ENCODE data around the gene PLPP3. TPM values are rescaled to one million over a fixed set of nuclear protein-coding genes. Genes with fewer than 3 reads are reported as not detected.

Gene PLPP3
- total RNA-seq, 1 experiment from 2014 or later = 26.5 TPM

GRCh38 chr1:56535362-56535761 lies 44.0 kb downstream of the PLPP3 start:
- no peak for DNase-seq (ENCODE audit: low read depth, low spot score)
- in situ Hi-C loops (cut with HindIII; ENCODE audit: low pct_unique_long_range_greater_than_20kb, low sequenced_read_pairs) = no loop called here

DNA sequence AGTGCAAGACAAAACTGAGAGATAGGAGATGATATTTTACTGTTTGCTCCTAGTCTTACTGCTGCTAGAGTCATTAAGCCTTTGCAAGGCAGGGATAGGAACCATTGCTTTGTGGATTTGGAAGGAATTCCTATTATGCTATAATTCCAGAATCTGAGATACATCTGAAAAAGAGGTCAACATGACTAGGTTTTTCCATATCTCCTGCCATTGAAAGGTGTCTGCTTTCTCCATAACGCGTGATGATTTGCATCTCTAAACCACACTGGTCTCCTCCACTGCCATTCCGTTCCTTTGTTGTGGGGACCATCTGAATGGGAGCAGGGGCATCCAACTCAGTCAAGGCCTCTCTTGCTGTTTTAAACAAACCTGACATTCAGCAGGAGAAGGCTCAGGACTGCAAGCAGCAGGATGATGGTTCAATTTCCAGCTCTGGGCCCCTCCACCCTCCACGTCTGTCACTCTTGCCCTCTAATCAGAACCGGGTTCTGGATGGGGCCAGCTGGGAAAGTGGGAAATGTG lies 45.2 kb downstream of the PLPP3 start:
- in situ Hi-C loops (cut with HindIII; ENCODE audit: low pct_unique_long_range_greater_than_20kb, low sequenced_read_pairs) = no loop called here
- DNase-seq (ENCODE audit: low read depth, low spot score) = no peak

- in situ Hi-C loops (cut with HindIII; ENCODE audit: low pct_unique_long_range_greater_than_20kb, low sequenced_read_pairs) = no loop called here
Measured at GRCh38 chr1:56533621-56534020, 45.7 kb downstream of the PLPP3 start.

GRCh38 chr1:56533197-56533596 lies 46.2 kb downstream of the PLPP3 start:
- DNase-seq (ENCODE audit: low read depth, low spot score) = no peak
- in situ Hi-C loops (cut with HindIII; ENCODE audit: low pct_unique_long_range_greater_than_20kb, low sequenced_read_pairs) = no loop called here

More at GRCh38 chr1:56533621-56534020, 45.7 kb downstream of the PLPP3 start:
- no peak for DNase-seq (ENCODE audit: low read depth, low spot score)

DNA sequence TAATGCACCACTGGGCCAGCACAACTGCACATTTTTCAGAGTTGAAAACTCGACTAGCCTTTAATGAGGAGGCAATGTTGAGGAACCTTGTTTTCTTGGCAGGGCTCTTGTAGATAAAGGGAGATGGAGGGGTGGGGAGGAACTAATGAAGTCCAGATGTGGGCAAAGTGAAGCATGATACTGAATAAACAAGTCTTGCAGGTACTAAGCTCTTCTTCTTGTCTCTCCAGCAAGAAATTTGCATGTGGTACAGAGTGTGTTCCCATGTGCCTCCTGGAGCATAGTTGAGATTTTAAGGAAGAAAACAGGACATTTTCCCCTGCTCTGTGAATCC lies 47.0 kb downstream of the PLPP3 start:
- in situ Hi-C loops (cut with HindIII; ENCODE audit: low pct_unique_long_range_greater_than_20kb, low sequenced_read_pairs) = no loop called here
- no peak for DNase-seq (ENCODE audit: low read depth, low spot score)

DNA sequence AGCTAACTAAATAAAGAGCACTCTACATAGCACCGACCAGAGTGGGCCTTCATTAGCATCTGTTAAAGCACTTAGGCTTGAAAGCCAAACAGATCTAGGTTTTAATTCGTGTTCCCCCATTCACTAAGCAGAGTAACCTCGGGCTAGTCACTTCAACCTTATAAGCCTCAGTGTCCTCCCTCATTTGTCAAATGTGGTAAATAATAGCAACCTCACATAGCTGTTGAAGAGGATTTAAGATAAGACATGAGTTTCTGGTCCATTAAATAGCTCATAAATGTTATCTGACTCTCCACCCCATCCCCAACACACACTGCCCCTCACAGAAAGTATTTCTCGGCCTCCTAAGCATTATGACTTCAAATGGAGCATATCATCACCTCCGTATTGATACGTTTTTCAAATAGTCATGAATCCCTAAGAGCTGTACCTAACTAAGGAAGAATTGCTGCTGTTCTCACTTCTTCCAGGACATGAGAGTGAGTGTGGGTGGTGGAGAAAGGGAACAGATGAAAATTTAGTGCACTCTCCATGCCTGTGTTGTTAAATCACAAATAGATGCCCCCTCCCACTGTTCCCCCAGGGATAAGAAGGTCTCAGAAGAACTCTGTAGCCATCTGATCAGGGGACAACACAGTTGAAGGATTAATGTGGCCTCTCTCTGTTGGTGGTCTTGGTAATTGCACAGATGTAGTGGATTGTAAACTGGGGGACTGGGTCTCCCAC lies 47.6 kb downstream of the PLPP3 start:
- DNase-seq (ENCODE audit: low read depth, low spot score) = no peak
- in situ Hi-C loops (cut with HindIII; ENCODE audit: low pct_unique_long_range_greater_than_20kb, low sequenced_read_pairs) = no loop called here

DNA sequence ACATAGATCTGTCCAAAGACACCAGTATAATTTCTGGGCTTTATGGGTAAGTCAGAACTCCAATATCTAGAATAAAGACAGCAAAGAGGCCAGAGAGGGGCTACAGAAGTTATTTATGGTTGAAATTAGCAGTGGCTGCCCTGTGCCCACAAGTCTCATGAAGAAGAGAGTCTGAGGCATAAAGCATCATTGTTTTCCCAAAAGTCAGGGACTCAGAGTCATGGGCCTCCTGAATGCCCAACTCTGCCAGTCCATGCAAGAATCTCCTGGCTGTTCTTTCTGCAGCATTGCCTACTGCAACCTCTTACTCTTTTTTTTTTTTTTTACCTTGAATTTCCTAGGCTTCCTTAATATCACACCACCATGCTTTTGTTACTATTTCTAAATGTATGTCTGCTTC lies 49.6 kb downstream of the PLPP3 start:
- in situ Hi-C loops (cut with HindIII; ENCODE audit: low pct_unique_long_range_greater_than_20kb, low sequenced_read_pairs) = no loop called here
- peak; percentile 73 for DNase-seq (ENCODE audit: low read depth, low spot score)

DNA sequence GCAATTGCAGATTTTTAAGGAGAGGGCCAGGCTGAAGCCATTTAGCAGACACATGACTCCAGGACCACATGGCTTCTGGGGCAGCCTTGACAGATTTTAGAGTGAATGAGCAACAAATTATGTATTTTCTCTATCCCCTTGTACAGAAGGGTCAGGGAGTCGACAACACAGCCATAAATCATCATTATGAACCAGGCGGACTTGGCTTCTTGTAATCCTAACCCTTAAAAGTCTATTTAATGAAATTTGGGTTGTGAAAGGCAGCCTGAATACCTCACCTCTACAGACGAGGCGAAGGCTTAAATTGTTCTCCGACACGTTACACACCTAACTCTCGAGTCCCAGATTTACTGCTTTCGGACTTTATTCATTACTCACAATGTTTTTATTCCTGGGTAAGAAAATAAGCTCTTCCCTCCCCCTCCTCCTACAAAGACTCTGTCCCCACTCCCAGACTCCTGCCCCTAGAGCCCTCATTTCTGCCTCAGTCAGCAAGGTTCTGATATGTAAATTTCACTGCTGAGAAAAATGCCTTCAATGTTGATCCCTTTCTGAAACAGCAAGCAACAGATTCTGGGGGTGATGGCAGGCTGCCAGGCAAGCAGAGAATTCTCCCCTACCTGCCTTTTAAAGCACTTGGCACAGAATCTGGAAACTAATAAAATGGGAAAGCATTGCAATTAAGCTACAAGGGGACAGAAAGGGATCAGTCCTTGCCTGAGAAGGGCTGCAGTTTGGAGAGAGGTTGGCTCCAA lies 51.6 kb downstream of the PLPP3 start:
- in situ Hi-C loops (cut with HindIII; ENCODE audit: low pct_unique_long_range_greater_than_20kb, low sequenced_read_pairs) = no loop called here
- DNase-seq (ENCODE audit: low read depth, low spot score) = no peak

- DNase-seq (ENCODE audit: low read depth, low spot score) = no peak
- in situ Hi-C loops (cut with HindIII; ENCODE audit: low pct_unique_long_range_greater_than_20kb, low sequenced_read_pairs) = no loop called here
Measured at GRCh38 chr1:56526571-56527174, 52.7 kb downstream of the PLPP3 start.

- in situ Hi-C loops (cut with HindIII; ENCODE audit: low pct_unique_long_range_greater_than_20kb, low sequenced_read_pairs) = no loop called here
- peak; percentile 86 for DNase-seq (ENCODE audit: low read depth, low spot score)
Measured at GRCh38 chr1:56525489-56526041, 53.8 kb downstream of the PLPP3 start.

DNA sequence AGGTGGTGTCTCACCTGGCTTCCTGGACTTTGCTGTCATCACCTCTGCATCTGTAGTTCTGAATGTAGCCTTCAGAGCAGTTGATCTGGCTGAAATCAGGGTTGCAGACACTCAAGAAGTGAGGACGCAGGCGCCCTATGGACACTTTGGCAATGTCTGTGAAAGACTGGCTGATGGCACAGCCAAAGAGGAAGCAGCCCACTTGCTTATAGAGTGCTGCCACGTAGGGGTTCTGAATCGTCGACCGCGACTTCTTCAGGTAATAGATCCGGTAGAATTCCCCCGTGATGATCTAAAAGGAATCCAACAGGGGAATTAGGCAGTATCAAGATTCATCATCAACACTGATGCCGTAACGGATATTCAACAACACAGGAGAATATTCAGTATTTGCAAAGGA lies 55.1 kb downstream of the PLPP3 start:
- DNase-seq (ENCODE audit: low read depth, low spot score) = no peak
- in situ Hi-C loops (cut with HindIII; ENCODE audit: low pct_unique_long_range_greater_than_20kb, low sequenced_read_pairs) = no loop called here

- DNase-seq (ENCODE audit: low read depth, low spot score) = no peak
- in situ Hi-C loops (cut with HindIII; ENCODE audit: low pct_unique_long_range_greater_than_20kb, low sequenced_read_pairs) = no loop called here
Measured at GRCh38 chr1:56522680-56523079, 56.7 kb downstream of the PLPP3 start.

DNA sequence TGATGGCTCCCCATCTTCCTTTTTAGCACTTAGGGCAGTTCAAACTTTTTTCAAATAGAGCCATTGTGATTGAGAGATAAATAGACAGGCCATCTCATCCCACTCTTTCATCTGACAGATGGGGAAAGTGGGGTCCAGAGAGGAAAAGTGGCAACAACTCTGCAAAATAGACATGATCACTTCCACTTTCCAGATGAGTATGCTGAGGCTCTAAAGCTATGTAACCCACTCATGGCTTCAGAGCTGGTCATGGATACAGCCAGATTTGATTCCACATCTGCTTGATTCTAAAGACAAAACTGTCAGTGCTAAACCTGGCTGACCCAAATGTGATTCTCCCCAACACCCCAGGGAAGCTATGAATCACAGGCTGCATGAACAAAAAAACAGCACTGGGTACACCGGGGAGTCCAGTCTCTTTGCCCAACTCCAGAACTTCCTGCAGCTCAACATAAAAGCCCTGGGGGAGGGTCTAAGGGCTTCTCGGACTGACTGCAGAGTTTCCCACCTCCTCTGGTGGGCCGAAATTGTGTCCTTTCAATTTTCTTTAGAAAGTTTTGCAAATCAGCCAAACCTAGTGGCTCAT lies 59.3 kb downstream of the PLPP3 start:
- in situ Hi-C loops (cut with HindIII; ENCODE audit: low pct_unique_long_range_greater_than_20kb, low sequenced_read_pairs) = no loop called here
- no peak for DNase-seq (ENCODE audit: low read depth, low spot score)

DNA sequence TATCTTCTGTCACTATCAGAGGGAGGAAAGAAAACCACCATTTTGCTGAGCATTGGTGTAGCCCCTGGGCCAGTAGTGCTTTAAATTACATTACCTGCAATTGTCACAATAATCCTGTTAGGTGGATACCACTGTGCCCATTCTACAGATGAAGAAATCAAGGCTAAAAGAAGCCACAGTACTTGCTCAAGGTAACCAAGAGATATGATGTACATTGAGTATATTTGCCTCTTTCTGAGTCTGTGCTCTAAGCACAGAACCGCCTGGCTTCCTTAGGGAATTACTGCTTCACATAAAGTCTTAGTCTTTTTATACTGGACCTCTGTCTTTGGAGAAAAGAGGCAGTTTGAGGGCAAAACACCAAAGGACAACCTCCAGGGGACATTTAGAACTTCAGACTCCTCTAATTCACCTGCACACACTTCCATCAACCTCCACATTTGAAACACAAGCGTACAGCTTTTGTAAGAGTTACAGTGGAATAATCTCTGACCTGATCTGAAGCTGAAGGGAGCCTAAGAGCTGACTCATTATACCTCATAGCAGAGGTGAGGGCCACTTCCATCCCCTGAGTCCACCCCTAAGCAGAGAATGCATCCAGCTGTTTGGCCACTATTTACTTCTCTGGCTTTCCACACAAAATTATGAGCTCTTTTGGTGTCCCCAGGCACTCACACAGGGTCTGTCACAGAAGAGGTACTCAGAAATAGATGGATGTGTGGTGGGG lies 61.8 kb downstream of the PLPP3 start:
- no peak for DNase-seq (ENCODE audit: low read depth, low spot score)
- in situ Hi-C loops (cut with HindIII; ENCODE audit: low pct_unique_long_range_greater_than_20kb, low sequenced_read_pairs) = no loop called here

DNA sequence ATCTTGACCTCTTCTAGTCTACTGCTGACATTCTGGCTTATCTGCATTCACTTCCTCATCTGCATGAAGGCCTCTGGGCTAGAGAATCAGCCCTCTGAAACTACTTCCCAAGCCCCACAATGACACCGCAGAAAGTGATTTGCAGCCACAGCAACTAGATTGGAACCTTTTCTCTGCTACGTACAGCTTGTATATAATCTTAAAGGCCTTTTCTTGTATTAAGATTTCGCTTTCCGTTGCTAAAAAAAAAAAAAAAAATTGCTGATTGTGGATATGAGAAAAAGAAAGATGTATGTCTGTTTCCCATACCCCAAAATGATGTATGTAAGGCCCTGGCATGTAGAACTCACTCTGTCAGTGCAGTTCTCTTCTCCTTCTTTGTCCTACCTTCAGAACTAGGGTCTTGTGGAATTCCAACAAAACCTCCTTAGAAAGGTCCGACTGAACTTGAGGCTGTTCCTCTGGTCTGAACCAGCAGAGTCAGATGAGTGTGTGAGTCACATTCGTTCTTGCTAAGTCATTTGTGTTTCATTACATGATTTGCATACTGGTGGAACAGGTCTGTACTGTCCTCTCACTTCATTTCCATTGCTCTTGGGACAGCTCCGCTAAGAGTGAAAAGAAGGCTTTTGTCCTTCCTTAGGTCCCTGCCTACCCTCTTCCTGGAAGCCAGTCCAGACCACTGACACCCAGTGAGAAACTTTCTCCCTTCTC lies 62.7 kb downstream of the PLPP3 start:
- in situ Hi-C loops (cut with HindIII; ENCODE audit: low pct_unique_long_range_greater_than_20kb, low sequenced_read_pairs) = no loop called here
- DNase-seq (ENCODE audit: low read depth, low spot score) = peak; percentile 95

- in situ Hi-C loops (cut with HindIII; ENCODE audit: low pct_unique_long_range_greater_than_20kb, low sequenced_read_pairs) = no loop called here
Measured at GRCh38 chr1:56515898-56516538, 63.3 kb downstream of the PLPP3 start.

More at GRCh38 chr1:56515898-56516538, 63.3 kb downstream of the PLPP3 start:
- DNase-seq (ENCODE audit: low read depth, low spot score) = no peak

Measured in SK-MEL-5 (cell line).